Activated naive CD8-positive, alpha-beta T cell (primary cell): Measurements from ENCODE around the gene ATMIN.

ENCODE experiments used
- H3K27ac Mint-ChIP-seq: one replicate; pipeline ENCODE4 v1.8.0; 2021; ENCODE audit warnings: mixed read lengths
- H3K27me3 Mint-ChIP-seq: one replicate; pipeline ENCODE4 v1.8.0; 2021; ENCODE audit warnings: mixed read lengths
- H3K36me3 Mint-ChIP-seq: one replicate; pipeline ENCODE4 v1.8.0; 2021; ENCODE audit warnings: mixed read lengths
- H3K4me1 Mint-ChIP-seq: one replicate; pipeline ENCODE4 v1.8.0; 2021; ENCODE audit warnings: low read depth, mixed read lengths
- H3K4me3 Mint-ChIP-seq: one replicate; pipeline ENCODE4 v1.8.0; 2021; ENCODE audit warnings: mild to moderate bottlenecking, mixed read lengths
- H3K9me3 Mint-ChIP-seq: one replicate; pipeline ENCODE4 v1.8.0; 2021; ENCODE audit warnings: low read depth, mixed read lengths

ATMIN gene

GRCh38 chr16:81001330-81001729 lies 34.3 kb upstream of the ATMIN start:
- Mint-ChIP-seq H3K27me3 (no peaks in the 10 kb centered on the region), H3K4me3 (no peak overlapping the region), H3K4me1 (peaks cover 82% of the 10 kb centered on the region), H3K36me3 (peaks cover 8% of the 10 kb centered on the region), H3K9me3 (no peaks in the 10 kb centered on the region), H3K27ac (no peak overlapping the region)

- Mint-ChIP-seq H3K9me3 (no peaks in the 10 kb centered on the region), H3K4me1 (peaks cover 71% of the 10 kb centered on the region), H3K27ac (peak overlapping the region; percentile 89), H3K36me3 (peaks cover 8% of the 10 kb centered on the region), H3K27me3 (no peaks in the 10 kb centered on the region), H3K4me3 (peak overlapping the region; percentile 4)
These were observed 32.6 kb upstream of the ATMIN start for GRCh38 chr16:81003064-81003463.

- Mint-ChIP-seq H3K36me3 (peaks cover 8% of the 10 kb centered on the region), H3K9me3 (no peaks in the 10 kb centered on the region), H3K27me3 (no peaks in the 10 kb centered on the region), H3K4me3 (peak overlapping the region; percentile 81), H3K4me1 (peaks cover 66% of the 10 kb centered on the region), H3K27ac (peak overlapping the region; percentile 89)
These were observed 31.8 kb upstream of the ATMIN start for GRCh38 chr16:81003610-81004460.

GRCh38 chr16:81004646-81005353 lies 30.8 kb upstream of the ATMIN start:
- Mint-ChIP-seq H3K36me3 (peaks cover 8% of the 10 kb centered on the region), H3K4me3 (peak overlapping the region; percentile 81), H3K27ac (peak overlapping the region; percentile 89), H3K4me1 (peaks cover 58% of the 10 kb centered on the region), H3K9me3 (no peaks in the 10 kb centered on the region), H3K27me3 (no peaks in the 10 kb centered on the region)

GRCh38 chr16:81005610-81006161 lies 30.0 kb upstream of the ATMIN start:
- H3K36me3 Mint-ChIP-seq = peaks cover 6% of the 10 kb centered on the region
- no peaks in the 10 kb centered on the region for H3K9me3 Mint-ChIP-seq
- peaks cover 51% of the 10 kb centered on the region for H3K4me1 Mint-ChIP-seq

GRCh38 chr16:81006211-81006812 lies 29.3 kb upstream of the ATMIN start:
- Mint-ChIP-seq H3K4me3 (peak overlapping the region; percentile 99), H3K9me3 (no peaks in the 10 kb centered on the region), H3K27ac (peak overlapping the region; percentile 100), H3K27me3 (no peaks in the 10 kb centered on the region), H3K4me1 (peaks cover 50% of the 10 kb centered on the region), H3K36me3 (peaks cover 5% of the 10 kb centered on the region)

More at GRCh38 chr16:81005610-81006161, 30.0 kb upstream of the ATMIN start:
- Mint-ChIP-seq H3K4me3 (peak overlapping the region; percentile 99), H3K27me3 (no peaks in the 10 kb centered on the region), H3K27ac (peak overlapping the region; percentile 100)

- peaks cover 44% of the 10 kb centered on the region for H3K4me1 Mint-ChIP-seq
- no peaks in the 10 kb centered on the region for H3K27me3 Mint-ChIP-seq
- H3K36me3 Mint-ChIP-seq = peaks cover 3% of the 10 kb centered on the region
These were observed 28.6 kb upstream of the ATMIN start, which contains the start of the genes CENPN and CMC2 for GRCh38 chr16:81006813-81007695. Gene CENPN (plus strand): TSS chr16:81007214. CDS start chr16:81011940, 4,726 bp downstream. Gene CMC2 (minus strand): TSS chr16:81006885. CDS start chr16:80997394, 9,491 bp downstream.

GRCh38 chr16:81008505-81008789 lies 27.2 kb upstream of the ATMIN start:
- Mint-ChIP-seq H3K9me3 (no peaks in the 10 kb centered on the region), H3K4me1 (peaks cover 33% of the 10 kb centered on the region), H3K4me3 (peak overlapping the region; percentile 99), H3K27ac (peak overlapping the region; percentile 100), H3K27me3 (no peaks in the 10 kb centered on the region), H3K36me3 (peaks cover 4% of the 10 kb centered on the region)

More at GRCh38 chr16:81006813-81007695, 28.6 kb upstream of the ATMIN start, which contains the start of the genes CENPN and CMC2:
- no peaks in the 10 kb centered on the region for H3K9me3 Mint-ChIP-seq
- peak within 1 kb of the TSS; percentile 100 for H3K27ac Mint-ChIP-seq
- peak within 1 kb of the TSS; percentile 99 for H3K4me3 Mint-ChIP-seq

GRCh38 chr16:81012974-81013373 lies 22.7 kb upstream of the ATMIN start:
- H3K4me1 Mint-ChIP-seq = peaks cover 3% of the 10 kb centered on the region
- no peaks in the 10 kb centered on the region for H3K9me3 Mint-ChIP-seq
- peaks cover 11% of the 10 kb centered on the region for H3K36me3 Mint-ChIP-seq
- H3K27ac Mint-ChIP-seq = no peak overlapping the region
- H3K4me3 Mint-ChIP-seq = no peak overlapping the region
- H3K27me3 Mint-ChIP-seq = no peaks in the 10 kb centered on the region

GRCh38 chr16:81014672-81015071 lies 21.0 kb upstream of the ATMIN start:
- H3K4me3 Mint-ChIP-seq = no peak overlapping the region
- no peak overlapping the region for H3K27ac Mint-ChIP-seq
- no peaks in the 10 kb centered on the region for H3K27me3 Mint-ChIP-seq
- no peaks in the 10 kb centered on the region for H3K4me1 Mint-ChIP-seq
- no peaks in the 10 kb centered on the region for H3K9me3 Mint-ChIP-seq
- H3K36me3 Mint-ChIP-seq = peaks cover 14% of the 10 kb centered on the region

GRCh38 chr16:81018496-81018895 lies 17.1 kb upstream of the ATMIN start:
- no peak overlapping the region for H3K27ac Mint-ChIP-seq
- no peak overlapping the region for H3K4me3 Mint-ChIP-seq
- H3K9me3 Mint-ChIP-seq = no peaks in the 10 kb centered on the region
- H3K36me3 Mint-ChIP-seq = peaks cover 12% of the 10 kb centered on the region
- no peaks in the 10 kb centered on the region for H3K27me3 Mint-ChIP-seq
- H3K4me1 Mint-ChIP-seq = no peaks in the 10 kb centered on the region

- peaks cover 4% of the 10 kb centered on the region for H3K4me1 Mint-ChIP-seq
- no peaks in the 10 kb centered on the region for H3K27me3 Mint-ChIP-seq
- H3K9me3 Mint-ChIP-seq = no peaks in the 10 kb centered on the region
- H3K27ac Mint-ChIP-seq = no peak overlapping the region
- no peak overlapping the region for H3K4me3 Mint-ChIP-seq
- peaks cover 9% of the 10 kb centered on the region for H3K36me3 Mint-ChIP-seq
These were observed 9.2 kb upstream of the ATMIN start for GRCh38 chr16:81026429-81026828.

- Mint-ChIP-seq H3K27me3 (no peaks in the 10 kb centered on the region), H3K27ac (no peak overlapping the region), H3K9me3 (no peaks in the 10 kb centered on the region), H3K36me3 (peaks cover 12% of the 10 kb centered on the region), H3K4me1 (peaks cover 4% of the 10 kb centered on the region), H3K4me3 (no peak overlapping the region)
These were observed 5.6 kb upstream of the ATMIN start for GRCh38 chr16:81029930-81030604.
